Ovary (tissue), 9 donors: ENCODE measurements around the gene ELP5. TPM values are rescaled to one million over a fixed set of nuclear protein-coding genes. Genes with fewer than 3 reads are reported as not detected.

Experiments
- DNase-seq, 5 donors: peaks; one replicate each; pipeline ENCODE4 v3.0.0-alpha.2; 2019 to 2020
- H3K27ac ChIP-seq, 2 donors: fragments of 200-600 bp; one replicate each; pipeline versions ENCODE4 v1.5.1 to v1.8.0; 2019 to 2022
- H3K27me3 ChIP-seq: fragments of 200-600 bp; one replicate; pipeline ENCODE4 v1.8.0; 2022
- H3K36me3 ChIP-seq: fragments of 200-600 bp; sonication (generic); one replicate; pipeline ENCODE4 v1.5.1; 2019
- H3K4me1 ChIP-seq: one replicate; pipeline ENCODE4 v1.8.1; 2013; ENCODE audit warnings: mild to moderate bottlenecking, moderate library complexity; ENCODE audit not compliant: insufficient read depth
- H3K4me3 ChIP-seq: fragments of 200-600 bp; sonication (generic); one replicate; pipeline ENCODE4 v1.5.1; 2017
- H3K9me3 ChIP-seq, 2 donors: fragments of 200-600 bp in 1 of 2; sonication (generic) in 1 of 2; one replicate each; pipeline versions ENCODE4 v1.5.1 to v1.8.1; 2013 to 2019; ENCODE audit warnings: mild to moderate bottlenecking in 1 of 2, moderate library complexity in 1 of 2
- EP300 ChIP-seq: sonication (generic); formaldehyde crosslinking; IDR thresholded peaks from one replicate; pipeline ENCODE4 v1.6.1; 2017; ENCODE audit warnings: antibody characterized with exemption
- POLR2A ChIP-seq: fragments of 450-650 bp; IDR thresholded peaks from one replicate; pipeline ENCODE4 v1.6.1; 2017; ENCODE audit warnings: antibody characterized with exemption, mild to moderate bottlenecking, moderate library complexity
- WGBS, 3 donors: extraction: QIAGEN DNeasy Blood & Tissue Kit in 1 of 3; methylation state at CpG; one replicate each; pipeline versions ENCODE4 v1.1.5 to v1.1.7; 2013 to 2017; 5-methylcytosine and 5-hydroxymethylcytosine counted together
- intact Hi-C, 4 donors: fragments of 100-400 bp; cut with DNase I; formaldehyde crosslinking; loops; one replicate each; pipeline versions ENCODE4 v1.11.0 to v1.15.1; 2022 to 2023
- polyA plus RNA-seq, 2 donors: library from polyadenylated mRNA; stranded (reverse); fragments of 200-250 nt in 1 of 2; fragments of 350-450 nt in 1 of 2; fragmentation: Illumina TruSeq in 1 of 2; extraction: RNeasy Lipid Tissue Mini Kit (QIAGEN cat#74804) in 1 of 2; gene quantifications; one replicate each; pipeline ENCODE4 v1.2.3, GENCODE V29; 2013 to 2014
- total RNA-seq, 7 donors: library from RNA; depleted of rRNA in 2 of 7; stranded (reverse); fragments of >200 nt in 2 of 7; fragmentation: NEBNext Ultra II Directional in 3 of 7; extraction: Animal tissue kit (Norgen Biotek cat#: 25700) in 3 of 7; gene quantifications; one replicate each; pipeline versions ENCODE4 v1.1.0 to v1.2.4, GENCODE V29; 2016 to 2023
- TF ChIP-seq, protein P1 (sequence below), 3 donors: fragments of 450-650 bp in 2 of 3; fragments of 200-600 bp in 1 of 3; IDR thresholded peaks; one replicate each; pipeline versions ENCODE4 v1.5.1 to v1.8.0; 2016 to 2022; ENCODE audit warnings: antibody characterized with exemption in 3 of 3, mild to moderate bottlenecking in 1 of 3
- donor health status: DM: no; HTN: no; CAD: no; lungs with moderate emphysema.
- donor health status: DM: no; HTN: no; CAD: no.
- donor health status: Bipolar disorder and iron deficiency.
- donor health status: DM: yes; HTN: yes; CAD: no.
- donor health status: DM: no; HTN: no; CAD: no.
- donor health status: DM: yes; HTN: yes; CAD: no.

Gene ELP5
- total and polyA plus RNA-seq, 9 donors, result 18.7 to 56.0 (median 40.6) TPM

DNA sequence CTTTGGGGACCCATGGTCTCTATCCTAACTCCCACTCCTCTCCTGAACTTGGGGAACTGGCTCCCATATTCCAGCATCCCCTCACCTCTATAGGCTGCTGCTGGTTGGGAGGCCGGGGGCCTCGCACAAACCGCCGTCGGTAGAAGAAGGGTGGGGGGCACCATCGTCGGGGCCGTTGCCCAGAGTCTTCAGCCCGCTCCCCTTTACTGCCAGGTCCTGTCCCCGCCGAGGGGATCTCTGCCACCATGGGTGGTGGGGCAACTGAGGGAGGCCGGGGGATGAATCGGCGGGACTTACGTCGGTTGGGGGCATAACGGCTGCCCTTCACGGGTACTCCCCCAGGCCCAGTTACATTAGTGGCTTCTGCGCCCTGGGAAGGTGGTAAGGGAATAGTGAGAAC is 38.2 kb downstream of the ELP5 start:
- 83 to 89% (median 88%) methylated on average over 19 of the region's 19 CpGs for WGBS, 3 donors
- DNase-seq, result no peak
- intact Hi-C loops, result loop anchor here in 1 of 4 donors (5.0 kb wide), 1 partner anchor 248 kb away; the partner anchor contains the start of gene SLC16A11
- no peaks in the 10 kb centered on the region for H3K9me3 ChIP-seq
- H3K4me3 ChIP-seq, result no peak overlapping the region
- H3K27ac ChIP-seq, result no peak overlapping the region
- H3K27me3 ChIP-seq, result peaks cover 3% of the 10 kb centered on the region
- TF ChIP-seq, protein P1, sequence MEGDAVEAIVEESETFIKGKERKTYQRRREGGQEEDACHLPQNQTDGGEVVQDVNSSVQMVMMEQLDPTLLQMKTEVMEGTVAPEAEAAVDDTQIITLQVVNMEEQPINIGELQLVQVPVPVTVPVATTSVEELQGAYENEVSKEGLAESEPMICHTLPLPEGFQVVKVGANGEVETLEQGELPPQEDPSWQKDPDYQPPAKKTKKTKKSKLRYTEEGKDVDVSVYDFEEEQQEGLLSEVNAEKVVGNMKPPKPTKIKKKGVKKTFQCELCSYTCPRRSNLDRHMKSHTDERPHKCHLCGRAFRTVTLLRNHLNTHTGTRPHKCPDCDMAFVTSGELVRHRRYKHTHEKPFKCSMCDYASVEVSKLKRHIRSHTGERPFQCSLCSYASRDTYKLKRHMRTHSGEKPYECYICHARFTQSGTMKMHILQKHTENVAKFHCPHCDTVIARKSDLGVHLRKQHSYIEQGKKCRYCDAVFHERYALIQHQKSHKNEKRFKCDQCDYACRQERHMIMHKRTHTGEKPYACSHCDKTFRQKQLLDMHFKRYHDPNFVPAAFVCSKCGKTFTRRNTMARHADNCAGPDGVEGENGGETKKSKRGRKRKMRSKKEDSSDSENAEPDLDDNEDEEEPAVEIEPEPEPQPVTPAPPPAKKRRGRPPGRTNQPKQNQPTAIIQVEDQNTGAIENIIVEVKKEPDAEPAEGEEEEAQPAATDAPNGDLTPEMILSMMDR (IDR thresholded peaks at IDR 0.05), result no peak
- TF ChIP-seq EP300 (no peak), POLR2A (no peak)
- peaks cover 8% of the 10 kb centered on the region for H3K4me1 ChIP-seq
- no peaks in the 10 kb centered on the region for H3K36me3 ChIP-seq

DNA sequence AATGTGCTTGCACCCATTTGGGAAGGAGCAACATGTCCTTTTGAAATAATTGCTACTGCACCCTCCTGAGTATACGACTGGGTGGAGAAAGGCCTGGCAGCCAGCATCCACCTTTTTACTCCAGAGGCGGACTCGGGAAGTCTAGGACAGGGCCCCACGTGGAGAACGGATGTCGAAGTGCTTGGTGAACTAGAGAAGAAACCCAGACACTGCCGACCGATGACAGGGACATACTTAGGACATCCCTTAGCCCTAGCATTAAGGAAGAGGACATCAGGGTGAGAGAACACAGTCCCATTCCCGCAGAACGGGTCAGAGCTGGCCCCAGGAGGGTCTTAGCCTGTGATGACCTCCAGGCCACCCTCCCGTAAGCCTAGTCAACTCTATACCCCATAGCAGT is 38.7 kb downstream of the ELP5 start:
- Histone ChIP-seq H3K27ac (no peak overlapping the region), H3K27me3 (peaks cover 3% of the 10 kb centered on the region), H3K4me3 (no peak overlapping the region), H3K4me1 (peaks cover 9% of the 10 kb centered on the region), H3K36me3 (no peaks in the 10 kb centered on the region), H3K9me3 (no peaks in the 10 kb centered on the region)
- WGBS, 3 donors, result 73 to 76% (median 75%) methylated on average over 11 of the region's 11 CpGs
- no peak for DNase-seq
- intact Hi-C loops, result loop anchor here in 1 of 4 donors (5.0 kb wide), 1 partner anchor 248 kb away; the partner anchor contains the start of gene SLC16A11
- TF ChIP-seq, protein P1 (IDR thresholded peaks at IDR 0.05), result no peak
- TF ChIP-seq POLR2A (no peak), EP300 (no peak)

DNA sequence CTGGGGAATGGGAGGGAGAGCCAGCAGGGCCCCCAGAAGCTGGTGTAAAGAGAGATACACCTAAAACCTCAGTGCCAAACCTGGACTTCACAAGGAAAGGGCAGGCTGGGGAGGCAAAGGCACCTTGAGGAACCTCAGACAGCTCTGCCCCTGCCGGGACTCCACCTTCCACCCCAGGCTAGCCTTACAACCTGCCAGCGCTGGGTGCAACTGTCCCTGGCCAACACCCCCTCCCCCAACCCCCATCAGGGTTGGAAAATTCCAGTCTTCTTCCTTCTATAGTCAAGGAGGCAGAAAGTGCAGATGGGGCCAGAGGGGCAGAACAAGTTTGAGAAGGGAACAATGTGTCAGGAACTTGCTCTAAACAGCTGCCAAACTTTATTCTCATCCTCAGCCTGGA is 40.2 kb downstream of the ELP5 start:
- H3K4me3 ChIP-seq, result no peak overlapping the region
- H3K27ac ChIP-seq, result no peak overlapping the region
- peaks cover 9% of the 10 kb centered on the region for H3K4me1 ChIP-seq
- no peak for DNase-seq
- 76 to 80% (median 78%) methylated on average over 2 of the region's 2 CpGs for WGBS, 3 donors
- H3K9me3 ChIP-seq, result no peaks in the 10 kb centered on the region
- no peak for TF ChIP-seq EP300
- no peak for TF ChIP-seq POLR2A
- TF ChIP-seq, protein P1 (IDR thresholded peaks at IDR 0.05), result no peak
- no peaks in the 10 kb centered on the region for H3K36me3 ChIP-seq
- intact Hi-C loops, result loop anchor here in 1 of 4 donors (5.0 kb wide), 1 partner anchor 250 kb away; the partner anchor contains the start of gene SLC16A11
- peaks cover 3% of the 10 kb centered on the region for H3K27me3 ChIP-seq

DNA sequence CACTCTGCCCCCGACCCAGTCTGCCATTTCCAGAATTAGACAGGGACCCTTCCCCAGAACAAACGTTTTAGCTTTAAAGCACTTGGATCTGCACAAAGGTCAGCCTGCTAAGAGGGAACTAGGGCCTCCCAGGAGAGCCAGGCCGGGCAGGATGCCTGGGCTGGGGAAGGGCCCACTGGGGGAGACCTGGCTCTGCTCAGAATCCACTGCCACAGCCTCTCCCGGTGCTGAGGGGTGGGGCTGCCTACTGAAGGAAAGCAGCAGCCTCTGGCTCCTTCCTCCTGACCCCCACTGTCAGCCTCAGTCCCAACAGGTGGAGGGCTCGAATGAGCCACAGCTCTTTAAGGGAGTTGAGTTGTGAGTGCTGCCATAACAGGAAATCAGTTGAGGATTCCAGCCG is 40.7 kb downstream of the ELP5 start:
- DNase-seq, result peak in 1 of 5 donors; percentile 73
- peaks cover 9% of the 10 kb centered on the region for H3K4me1 ChIP-seq
- no peaks in the 10 kb centered on the region for H3K9me3 ChIP-seq
- intact Hi-C loops, result loop anchor here in 1 of 4 donors (5.0 kb wide), 1 partner anchor 250 kb away; the partner anchor contains the start of gene SLC16A11
- TF ChIP-seq, protein P1 (IDR thresholded peaks at IDR 0.05), result no peak
- TF ChIP-seq POLR2A (no peak), EP300 (no peak)
- no peaks in the 10 kb centered on the region for H3K36me3 ChIP-seq
- H3K27ac ChIP-seq, result no peak overlapping the region
- 16 to 20% (median 19%) methylated on average over 6 of the region's 6 CpGs for WGBS, 3 donors
- no peak overlapping the region for H3K4me3 ChIP-seq
- peaks cover 3% of the 10 kb centered on the region for H3K27me3 ChIP-seq
